NCI-H460 (cell line): ENCODE measurements around the gene FYB2. TPM values are rescaled to one million over a fixed set of nuclear protein-coding genes. Genes with fewer than 3 reads are reported as not detected.

Source experiments
- DNase-seq: peaks from one replicate; pipeline ENCODE4 v3.0.0-alpha.2; 2016; ENCODE audit warnings: low read depth; ENCODE audit errors: extremely low read depth
- total RNA-seq: library from RNA; depleted of rRNA; stranded (reverse); fragments of >200 nt; shearing (Covaris generic); gene quantifications from 2 replicates; pipeline ENCODE4 v1.2.3, GENCODE V29; 2014

The FYB2 gene
- total RNA-seq, 1 experiment from 2014 or later = not detected

DNA sequence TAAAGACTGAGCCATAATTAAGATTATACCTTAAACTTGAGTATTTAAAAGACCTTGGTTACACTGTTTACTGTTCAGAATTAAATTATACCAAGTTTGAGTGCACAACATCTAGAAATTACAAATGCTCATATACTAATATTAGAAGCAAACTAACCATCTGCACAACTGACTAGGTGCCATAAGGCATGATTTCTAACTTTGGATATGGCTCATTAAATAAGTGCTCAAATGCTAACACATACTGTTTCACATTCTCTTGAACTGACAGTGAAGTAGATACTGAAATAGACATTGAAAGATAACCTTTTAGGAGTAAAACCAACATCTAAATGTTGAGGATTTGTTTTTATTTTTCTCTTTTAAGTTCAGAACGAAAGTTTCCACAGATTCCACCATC, 100.0 kb downstream of the FYB2 start:
- no peak for DNase-seq

DNA sequence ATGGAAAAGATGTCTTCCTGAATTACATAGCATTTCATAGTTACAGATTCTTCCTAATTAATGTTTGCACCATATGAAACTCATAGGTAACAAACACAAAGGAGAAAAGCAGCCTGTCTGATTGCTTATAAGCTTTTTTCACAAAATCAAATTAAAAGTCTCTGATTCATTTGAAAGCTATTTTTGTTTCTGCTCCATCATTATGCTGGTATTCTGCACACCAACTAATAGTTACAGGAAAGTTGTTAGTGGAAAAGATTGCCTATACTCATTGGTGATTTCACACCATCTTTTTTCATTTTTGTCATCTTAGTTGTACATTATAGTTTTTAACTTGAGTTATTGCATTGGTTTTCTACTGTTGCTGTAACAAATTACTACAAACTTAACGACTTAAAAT, 104.0 kb downstream of the FYB2 start:
- no peak for DNase-seq

DNA sequence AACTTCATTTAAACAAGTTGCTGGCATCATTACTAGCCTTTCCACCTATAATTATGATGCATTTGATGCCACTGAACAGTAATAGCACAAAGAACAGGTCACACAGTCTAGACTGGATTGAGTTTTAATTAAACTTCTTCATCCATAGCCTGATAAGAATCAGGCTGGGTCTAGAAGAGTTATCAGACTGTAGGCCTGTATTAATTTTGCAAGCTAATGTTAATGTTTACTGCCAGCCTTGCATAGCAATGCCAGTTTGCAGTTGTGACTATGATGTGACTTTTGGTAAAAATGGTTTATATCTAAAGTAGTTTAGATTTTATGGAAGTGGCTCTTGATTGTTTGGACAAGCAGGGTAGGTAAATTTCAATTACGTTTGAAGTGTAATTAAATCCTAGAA, 106.1 kb downstream of the FYB2 start:
- DNase-seq = no peak

DNA sequence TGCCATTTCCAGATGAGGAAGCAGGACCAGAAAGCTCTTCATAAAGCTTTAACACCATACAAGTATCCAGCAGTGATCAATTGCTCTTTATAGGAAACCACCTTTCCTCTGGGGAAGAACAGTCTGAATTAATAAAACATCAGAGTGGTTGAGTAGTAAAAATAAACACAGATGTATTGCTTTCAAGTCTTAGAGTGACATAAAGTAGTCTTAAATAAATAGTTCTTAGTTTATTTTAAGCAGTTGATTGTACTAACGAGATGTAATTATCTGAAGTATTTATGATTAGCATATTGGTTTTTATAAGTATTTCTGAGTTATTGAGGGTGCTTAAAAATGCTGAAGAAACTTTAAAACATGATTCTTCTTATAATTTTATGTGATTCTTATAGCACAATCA, 107.1 kb downstream of the FYB2 start:
- no peak for DNase-seq

DNA sequence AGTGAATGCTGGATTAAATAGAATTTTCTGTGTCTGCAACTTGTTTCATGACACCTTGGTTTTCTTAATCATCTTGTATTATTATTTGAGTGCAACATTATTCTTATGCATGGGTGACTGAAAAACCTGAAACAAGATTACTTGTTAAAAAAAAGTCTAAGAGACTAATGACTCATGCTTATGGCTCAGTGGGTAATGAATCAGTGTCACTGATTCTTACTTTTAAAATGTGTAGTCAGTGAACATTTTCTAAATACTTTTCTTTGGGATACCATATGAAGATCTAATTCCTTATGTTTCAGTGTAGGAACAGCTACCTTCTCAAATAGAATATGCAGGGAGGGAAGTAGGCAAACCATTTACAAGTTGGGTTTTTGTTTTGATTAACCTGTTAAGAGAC, 108.6 kb downstream of the FYB2 start:
- DNase-seq = no peak

DNA sequence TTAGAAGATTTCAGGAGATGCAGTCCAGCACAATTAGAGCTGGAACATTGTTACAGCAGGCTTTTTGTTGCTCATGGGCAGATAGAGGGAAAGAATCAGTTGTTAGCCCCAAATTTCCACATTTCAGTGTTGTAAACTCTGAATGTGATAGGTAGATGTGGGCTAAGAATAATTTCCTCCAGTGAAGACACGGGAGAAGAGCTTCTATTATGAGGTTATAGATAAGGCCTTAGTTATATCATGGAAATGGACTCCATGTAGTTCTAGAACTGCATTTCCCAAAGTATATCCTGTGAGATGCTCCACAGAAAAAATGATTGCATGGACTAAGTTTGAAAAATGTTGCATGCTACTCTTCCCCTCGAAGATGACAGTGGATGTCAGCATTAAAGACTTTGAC, 109.2 kb downstream of the FYB2 start:
- DNase-seq = no peak

DNA sequence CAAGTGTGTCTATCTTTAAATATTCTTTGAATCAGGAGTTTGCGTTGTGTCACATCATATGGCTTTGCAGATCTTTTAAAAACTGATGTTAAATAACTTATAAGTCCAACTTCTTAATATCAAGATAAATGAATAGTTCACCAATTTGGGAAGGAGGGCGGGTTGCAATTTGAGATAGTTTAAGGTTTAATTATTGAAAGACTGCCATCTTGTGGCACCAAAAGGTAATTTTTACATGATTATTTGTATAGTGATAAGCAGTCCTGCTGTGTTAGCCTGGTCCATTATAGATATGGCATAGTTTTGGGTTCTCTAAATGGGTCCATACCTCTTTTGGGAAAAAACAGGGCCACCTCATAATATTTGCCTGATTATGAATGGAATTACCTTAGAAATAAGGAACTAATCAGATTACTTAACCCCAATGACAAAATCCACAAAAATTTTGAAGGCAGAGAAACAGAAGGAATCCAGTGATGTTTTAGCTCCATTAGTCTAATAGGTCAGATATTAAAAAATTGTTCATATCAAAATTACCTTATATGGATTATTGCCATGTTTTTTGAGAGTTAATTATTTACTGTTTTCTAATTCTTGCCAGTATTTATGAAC, 109.8 kb downstream of the FYB2 start:
- DNase-seq = peak; percentile 58

DNA sequence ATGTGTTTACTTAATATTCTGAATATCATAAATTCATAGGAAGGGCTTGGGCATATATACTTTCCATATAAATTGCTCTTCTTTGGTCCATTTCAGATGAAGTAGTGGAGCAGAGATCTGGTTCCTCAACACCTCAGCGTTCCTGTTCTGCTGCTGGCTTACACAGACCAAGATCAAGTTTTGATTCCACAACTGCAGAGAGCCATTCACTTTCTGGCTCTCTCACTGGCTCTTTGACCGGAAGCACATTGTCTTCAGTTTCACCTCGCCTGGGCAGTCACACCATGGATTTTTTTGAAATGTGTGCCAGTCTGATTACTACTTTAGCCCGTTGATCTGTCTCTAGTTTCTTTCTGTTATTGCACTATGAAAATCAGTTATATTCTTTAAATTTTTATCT, 111.8 kb downstream of the FYB2 start:
- DNase-seq = no peak

DNA sequence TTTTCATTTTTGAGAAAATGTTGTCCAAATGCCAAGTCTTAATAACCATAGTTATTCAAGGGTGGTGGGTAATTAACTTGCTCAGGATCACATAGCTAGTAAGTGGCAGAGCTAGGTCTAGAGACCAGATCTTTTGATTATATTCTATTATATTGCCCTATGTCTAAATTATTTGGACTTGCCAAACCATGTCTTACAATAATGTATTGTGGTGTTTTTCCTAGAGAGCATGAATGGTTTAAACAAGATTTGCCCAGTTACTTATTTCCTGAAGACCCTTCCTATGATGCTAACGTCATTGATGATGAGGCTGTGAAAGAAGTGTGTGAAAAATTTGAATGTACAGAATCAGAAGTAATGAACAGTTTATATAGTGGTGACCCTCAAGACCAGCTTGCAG, 115.5 kb downstream of the FYB2 start:
- no peak for DNase-seq

DNA sequence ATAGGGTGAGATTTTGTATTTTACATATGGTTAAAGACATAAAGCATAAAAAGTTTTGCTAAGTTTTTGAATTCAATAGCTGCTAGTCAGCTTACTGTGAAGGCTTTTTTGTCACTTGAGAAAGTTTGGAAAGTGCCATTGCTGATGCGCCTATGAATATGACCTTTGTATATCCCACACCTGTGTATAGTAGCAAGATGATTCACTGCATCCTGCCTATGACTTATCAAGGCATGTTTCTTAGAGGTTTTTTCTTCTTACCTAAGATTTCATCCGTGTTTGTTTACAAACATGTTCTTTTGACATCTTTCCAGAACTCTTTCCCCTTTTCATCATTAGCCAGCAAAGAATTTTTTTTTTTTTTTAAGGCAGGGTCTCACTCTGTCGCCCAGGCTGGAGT, 122.5 kb downstream of the FYB2 start:
- no peak for DNase-seq

DNA sequence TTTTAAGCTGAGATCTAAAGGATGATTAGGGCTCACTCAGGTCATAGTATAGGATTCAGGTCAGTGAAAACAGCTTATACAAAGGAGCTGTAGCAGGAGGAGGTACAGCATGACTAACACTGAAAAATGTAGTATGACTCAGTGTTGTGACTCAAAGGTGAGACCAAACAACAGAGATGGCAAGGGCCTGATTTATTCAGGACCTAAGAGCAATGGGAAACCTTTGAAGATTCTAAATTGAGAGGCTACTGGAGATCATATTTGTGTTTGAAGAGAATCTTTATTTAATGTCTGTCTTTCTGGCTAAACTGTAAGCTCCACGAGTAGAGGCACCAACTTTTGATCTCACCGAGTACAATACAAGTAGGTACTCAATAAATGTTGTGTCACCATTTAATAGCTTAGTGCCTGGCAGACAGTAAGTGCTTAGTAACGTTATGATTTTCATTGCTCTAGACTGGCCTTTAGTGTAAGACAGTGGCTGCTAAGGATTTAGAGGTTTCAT, 130.6 kb downstream of the FYB2 start:
- peak; percentile 58 for DNase-seq

DNA sequence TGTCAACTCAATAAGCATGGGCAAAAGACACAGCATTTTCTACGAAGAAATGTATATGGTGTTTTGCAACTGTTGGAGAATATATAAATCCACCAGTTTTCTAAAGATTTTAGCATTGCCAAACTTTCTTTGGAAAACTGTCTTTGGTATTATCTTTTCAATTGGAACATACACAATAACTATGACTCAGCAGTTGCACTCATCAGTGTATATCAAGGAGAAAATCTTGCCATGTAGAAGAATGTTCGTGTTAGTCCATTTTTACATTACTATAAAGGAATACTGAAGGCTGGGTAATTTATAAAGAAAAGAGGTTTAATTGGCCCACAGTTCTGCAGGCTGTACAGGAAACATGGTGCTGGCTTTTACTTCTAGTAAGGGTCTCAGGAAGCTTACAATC, 133.0 kb downstream of the FYB2 start:
- DNase-seq = no peak

DNA sequence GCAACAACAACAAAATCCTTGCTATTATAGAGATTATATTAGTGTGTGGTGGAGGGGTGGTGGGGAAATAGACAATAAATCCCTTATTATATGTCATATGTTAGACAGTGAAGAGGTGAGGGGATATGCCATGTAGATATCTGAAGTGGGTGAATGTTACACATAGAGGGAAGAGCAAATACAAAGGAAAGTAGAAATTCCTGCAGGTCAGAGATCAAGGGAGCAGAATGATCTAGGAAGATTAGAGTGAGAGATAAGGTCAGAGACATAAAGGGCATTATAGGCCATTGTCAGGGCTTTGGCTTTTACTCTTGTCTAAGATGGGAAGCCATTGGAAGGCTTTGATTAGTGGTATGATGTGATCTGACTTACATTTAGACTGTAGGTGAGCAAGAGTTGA, 135.6 kb downstream of the FYB2 start:
- no peak for DNase-seq

DNA sequence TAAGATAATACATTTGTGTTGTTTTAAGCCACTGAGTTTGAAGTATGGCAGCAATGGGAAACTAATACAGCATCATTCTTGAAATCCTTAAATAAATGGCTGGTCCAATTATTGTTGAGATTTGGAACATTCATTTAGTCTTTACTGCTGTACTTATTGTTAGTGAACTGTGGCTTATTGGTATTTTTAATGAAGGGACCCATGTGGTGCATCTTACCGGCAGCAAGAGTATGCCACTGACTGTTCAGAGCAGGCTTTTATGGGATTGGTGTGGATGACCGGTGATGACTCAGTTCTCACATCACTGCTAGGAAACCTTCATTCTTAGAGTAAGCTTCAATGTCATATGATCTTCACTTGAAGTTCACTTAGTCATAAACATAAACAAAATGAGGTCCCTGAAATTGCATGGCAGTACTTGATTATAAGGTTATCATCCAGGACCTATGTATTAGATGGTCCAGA, 142.6 kb downstream of the FYB2 start:
- DNase-seq = peak; percentile 82

DNA sequence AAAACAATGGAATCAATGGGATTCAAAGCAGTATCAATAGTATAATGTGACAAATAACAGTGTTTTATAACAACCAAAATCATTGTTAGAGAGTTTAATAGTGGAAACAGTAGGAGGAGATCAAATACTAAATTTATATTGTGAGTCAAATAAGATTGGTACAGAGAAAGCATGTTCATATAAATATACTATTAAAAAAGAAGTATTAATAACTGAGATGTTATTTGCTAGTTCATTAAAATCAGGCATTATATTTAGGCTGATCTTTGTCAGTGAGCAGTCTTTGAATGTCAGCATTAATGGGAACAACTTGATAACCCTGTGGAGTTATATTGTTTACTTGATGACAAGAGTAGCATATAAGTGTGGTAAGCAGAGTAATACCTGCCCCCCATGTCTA, 143.4 kb downstream of the FYB2 start:
- no peak for DNase-seq

DNA sequence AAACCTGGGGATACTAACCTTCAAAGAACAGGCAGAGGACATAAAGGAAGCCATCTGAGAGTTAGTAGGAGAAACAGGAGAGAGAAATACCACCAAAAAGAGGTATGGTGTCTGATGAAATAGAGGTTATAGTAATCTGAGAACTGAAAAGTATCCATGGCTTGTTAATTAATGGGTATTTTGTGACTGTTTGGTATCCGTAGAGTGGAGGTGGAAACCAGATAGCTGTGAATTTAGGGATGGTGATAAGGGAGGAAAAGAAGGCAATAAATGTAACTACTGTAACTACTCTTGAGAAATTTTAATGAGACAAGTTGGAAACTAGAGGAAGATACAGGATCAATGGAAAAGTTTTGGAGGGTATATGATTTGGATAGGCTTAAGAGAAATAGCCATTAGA, 146.6 kb downstream of the FYB2 start:
- DNase-seq = no peak

DNA sequence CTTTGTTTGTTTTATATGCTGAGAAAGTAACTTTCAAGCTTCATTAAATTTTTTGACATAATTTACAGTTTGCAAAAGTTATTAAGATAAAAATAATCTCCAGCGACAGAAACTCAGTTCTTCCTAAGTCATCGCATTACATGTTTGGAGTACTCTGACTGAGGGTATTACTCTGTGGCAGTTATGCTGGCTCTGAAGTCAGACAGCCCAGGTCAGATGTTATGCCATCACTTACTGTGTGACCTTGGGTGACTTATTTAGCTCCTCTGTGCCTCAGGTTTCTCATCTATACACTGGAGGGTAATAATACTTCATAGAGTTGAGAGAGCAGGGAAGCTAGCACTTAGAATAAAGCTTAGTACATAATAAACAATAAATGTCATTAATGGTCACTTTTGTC, 147.7 kb downstream of the FYB2 start:
- no peak for DNase-seq

DNA sequence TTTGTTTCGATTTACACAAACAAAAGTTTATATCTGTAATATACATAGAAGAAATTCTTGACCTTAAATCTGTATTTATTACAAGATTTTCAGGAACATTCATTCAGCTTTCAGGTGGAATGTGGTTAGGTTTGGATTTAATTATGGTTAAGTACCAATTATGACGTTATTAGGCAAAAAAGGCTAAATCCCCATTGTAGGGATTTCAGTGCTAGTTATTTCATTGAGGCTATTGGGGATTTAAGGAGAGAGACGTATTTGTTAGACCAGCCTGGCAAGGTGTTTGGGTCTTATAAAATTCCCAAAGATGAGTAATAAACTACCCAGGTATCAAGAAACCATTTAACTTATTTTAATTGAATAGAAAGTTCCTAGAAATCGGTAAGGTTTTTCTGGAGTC, 148.1 kb downstream of the FYB2 start:
- no peak for DNase-seq

DNA sequence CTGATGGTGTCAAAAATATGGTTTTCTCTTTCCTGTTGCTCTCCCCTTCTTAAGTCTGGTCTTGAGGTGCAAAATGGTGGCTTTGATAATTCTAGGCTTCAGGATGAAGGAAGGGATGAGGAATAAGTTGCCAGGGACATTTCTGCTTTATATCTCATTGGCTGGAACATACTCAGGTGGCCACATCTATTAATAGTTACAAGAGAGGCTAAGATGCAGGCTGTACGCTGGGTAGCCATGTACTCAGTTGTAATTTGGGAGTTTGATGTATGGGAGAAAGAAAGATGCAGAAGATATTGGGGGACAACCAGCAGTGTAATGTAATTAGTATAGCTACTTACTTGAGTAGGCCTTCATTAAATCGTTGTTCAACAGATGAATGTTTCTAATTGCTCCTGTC, 148.9 kb downstream of the FYB2 start:
- DNase-seq = no peak
